HG03097 (cell line): ENCODE results near the gene FAM241A.
"Not testable (repeated sequence)": the region's sequence is repeated elsewhere in the genome, so short reads cannot be mapped to it uniquely, and the experiment has no call there.

ENCODE experiments used
- ATAC-seq: cut with Tn5 transposase; IDR thresholded peaks from one replicate; pipeline ENCODE4 v1.9.1; 2021; ENCODE audit not compliant: unreplicated experiment, low FRiP score

Gene FAM241A

GRCh38 chr4:112136551-112136950, 8.7 kb upstream of the FAM241A start:
- no peak for ATAC-seq

GRCh38 chr4:112138538-112138937, 6.7 kb upstream of the FAM241A start:
- no peak for ATAC-seq

GRCh38 chr4:112140536-112140935, 4.7 kb upstream of the FAM241A start:
- no peak for ATAC-seq

GRCh38 chr4:112141366-112142138, 3.7 kb upstream of the FAM241A start:
- ATAC-seq: no peak

- ATAC-seq: no peak
Observed at GRCh38 chr4:112142182-112142581, 3.1 kb upstream of the FAM241A start.

- ATAC-seq: no peak
Observed at GRCh38 chr4:112143781-112144180, 1.5 kb upstream of the FAM241A start.

GRCh38 chr4:112144546-112145325, 518 bp upstream of the FAM241A start:
- no peak for ATAC-seq

- ATAC-seq: peak; percentile 44
Observed at GRCh38 chr4:112145790-112146501, 692 bp downstream of the FAM241A start.

GRCh38 chr4:112146502-112146813, 1.2 kb downstream of the FAM241A start:
- ATAC-seq: no peak

- ATAC-seq: no peak
Observed at GRCh38 chr4:112147697-112148096, 2.4 kb downstream of the FAM241A start.

GRCh38 chr4:112150920-112151319, 5.7 kb downstream of the FAM241A start:
- no peak for ATAC-seq

- no peak for ATAC-seq
Observed at GRCh38 chr4:112152521-112152920, 7.3 kb downstream of the FAM241A start.

GRCh38 chr4:112153211-112153791, 8.0 kb downstream of the FAM241A start:
- ATAC-seq: no peak

GRCh38 chr4:112156112-112156511, 10.9 kb downstream of the FAM241A start:
- no peak for ATAC-seq

GRCh38 chr4:112156553-112156952, 11.3 kb downstream of the FAM241A start:
- ATAC-seq: no peak

- ATAC-seq: not testable (repeated sequence)
Observed at GRCh38 chr4:112163706-112164105, 18.5 kb downstream of the FAM241A start.

- ATAC-seq: no peak
Observed at GRCh38 chr4:112167794-112168193, 22.5 kb downstream of the FAM241A start.

GRCh38 chr4:112168719-112169500, 23.7 kb downstream of the FAM241A start:
- no peak for ATAC-seq

- no peak for ATAC-seq
Observed at GRCh38 chr4:112170451-112170993, 25.3 kb downstream of the FAM241A start.
